SHP77 (cell line): ENCODE measurements around the gene PCSK4.
"Not testable (repeated sequence)": the region's sequence is repeated elsewhere in the genome, so short reads cannot be mapped to it uniquely, and the experiment has no call there.

ENCODE experiments used
- DNase-seq, 2 experiments: peaks; one replicate each; lab custom pipeline; 2025; lab: John Stamatoyannopoulos, UW

Gene PCSK4

GRCh38 chr19:1490311-1491113, at the start of gene PCSK4:
TSS of gene PCSK4 (minus strand) at chr19:1490350. CDS start at chr19:1490346, 4 bp downstream.
- DNase-seq: peak; percentile 93 to 96

DNA sequence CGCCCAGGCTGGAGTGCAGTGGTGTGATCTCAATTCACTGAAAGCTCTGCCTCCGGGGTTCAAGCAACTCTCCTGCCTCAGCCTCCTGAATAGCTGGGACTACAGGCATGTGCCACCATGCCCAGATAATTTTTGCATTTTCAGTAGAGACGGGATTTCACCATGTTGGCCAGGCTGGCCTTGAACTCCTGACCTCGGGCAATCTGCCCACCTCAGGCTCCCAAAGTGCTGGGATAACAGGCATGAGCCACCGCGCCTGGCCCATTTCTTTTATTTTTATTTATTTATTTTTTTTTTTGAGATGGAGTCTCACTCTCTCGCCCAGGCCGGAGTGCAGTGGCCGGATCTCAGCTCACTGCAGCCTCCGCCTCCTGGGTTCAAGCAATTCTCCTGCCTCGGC, 49.6 kb upstream of the PCSK4 start:
- not testable (repeated sequence) for DNase-seq

DNA sequence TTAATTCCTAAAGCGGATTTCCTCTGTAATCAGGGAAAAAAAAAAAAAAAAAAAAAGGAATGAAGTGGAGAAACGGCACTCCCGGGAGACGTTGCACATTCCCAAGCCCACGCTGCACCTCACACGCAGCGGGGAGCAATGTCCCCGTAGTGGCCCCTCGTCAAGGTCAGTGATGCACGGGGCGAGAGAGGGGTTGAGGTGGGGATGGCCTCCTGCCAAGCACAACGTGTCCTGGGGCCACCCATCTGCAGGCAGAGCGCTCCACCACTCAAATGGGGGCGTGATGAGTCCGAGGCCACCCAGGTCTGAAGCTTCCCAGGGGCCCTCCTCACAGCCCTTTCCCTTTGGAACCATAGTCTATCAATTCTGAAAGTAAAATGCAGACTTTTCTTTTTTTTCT, 48.8 kb upstream of the PCSK4 start:
- DNase-seq: no peak

GRCh38 chr19:1535699-1536098, 45.5 kb upstream of the PCSK4 start:
- not testable (repeated sequence) for DNase-seq

DNA sequence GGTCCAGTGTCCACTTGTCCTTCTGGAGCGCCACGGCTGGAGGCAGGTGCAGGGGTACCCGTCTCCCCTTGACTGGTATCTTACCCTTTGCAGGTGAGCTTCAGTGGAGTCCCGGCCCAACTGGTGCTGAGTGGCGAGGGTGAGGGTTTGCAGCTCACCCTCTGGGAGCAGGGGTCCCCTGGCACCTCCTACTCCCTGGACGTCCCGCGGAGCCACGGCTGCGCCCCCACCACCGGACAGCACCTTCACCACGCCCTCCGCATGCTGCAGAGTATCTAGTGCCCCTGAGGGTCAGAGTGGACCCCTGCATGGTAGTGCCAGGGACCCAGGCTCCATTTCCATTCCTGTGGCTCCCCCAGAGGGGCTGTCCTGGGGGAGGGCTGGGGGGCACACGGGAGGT, 44.8 kb upstream of the PCSK4 start:
- no peak for DNase-seq

DNA sequence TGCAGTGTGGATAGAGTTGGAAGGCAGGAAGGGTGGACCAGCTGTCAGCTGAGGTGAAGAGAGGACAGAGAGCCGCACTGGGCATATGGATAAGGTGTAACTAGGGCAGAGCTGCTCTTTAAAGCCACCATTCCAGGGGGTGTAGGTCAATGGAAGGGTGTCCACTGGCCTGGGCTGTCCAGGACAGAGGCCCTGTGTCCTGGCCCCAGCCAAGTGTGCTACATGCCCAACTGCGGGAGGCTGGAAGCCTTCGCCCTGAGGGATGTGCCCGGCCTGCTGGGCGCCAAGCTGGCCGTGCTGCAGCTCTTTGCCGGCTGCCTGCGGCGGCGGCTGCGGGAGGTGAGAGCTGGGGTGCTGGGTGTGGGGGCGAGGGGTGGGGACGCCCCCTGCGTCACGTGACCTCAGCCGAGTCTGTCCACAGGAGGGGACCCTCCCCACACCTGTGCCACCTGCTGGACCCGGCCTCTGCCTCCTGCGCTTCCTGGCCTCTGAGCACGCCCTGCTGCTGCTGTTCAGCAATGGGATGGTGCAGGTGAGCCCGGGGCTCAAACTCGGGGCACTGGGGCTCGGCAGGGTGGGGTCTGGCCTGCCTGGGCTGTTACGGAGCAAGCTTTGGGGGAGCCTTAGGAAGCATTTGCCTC, 43.5 kb upstream of the PCSK4 start:
- DNase-seq: no peak

- DNase-seq: no peak
Observed at GRCh38 chr19:1532003-1532402, 41.9 kb upstream of the PCSK4 start.

DNA sequence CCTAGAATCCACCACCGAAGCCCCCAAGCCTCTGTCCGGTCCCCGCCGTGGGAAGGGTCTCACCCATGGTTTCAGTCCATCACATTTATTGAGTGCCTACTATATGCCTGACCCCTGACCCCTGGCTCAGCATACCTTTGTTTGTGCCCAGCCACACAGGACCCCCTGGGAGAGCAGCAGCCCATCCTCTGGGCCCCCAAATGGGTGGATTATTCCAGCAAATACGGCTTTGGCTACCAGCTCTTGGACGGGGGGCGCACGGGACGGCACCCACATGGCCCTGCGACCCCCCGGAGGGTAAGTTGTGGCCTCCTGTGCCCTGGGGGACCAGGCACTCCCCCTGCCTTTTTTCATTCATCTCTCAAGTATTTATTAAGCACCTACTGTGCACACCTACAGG, 41.4 kb upstream of the PCSK4 start:
- no peak for DNase-seq

GRCh38 chr19:1530856-1531255, 40.7 kb upstream of the PCSK4 start:
- DNase-seq: not testable (repeated sequence)

- no peak for DNase-seq
Observed at GRCh38 chr19:1529430-1529816, 39.3 kb upstream of the PCSK4 start.

DNA sequence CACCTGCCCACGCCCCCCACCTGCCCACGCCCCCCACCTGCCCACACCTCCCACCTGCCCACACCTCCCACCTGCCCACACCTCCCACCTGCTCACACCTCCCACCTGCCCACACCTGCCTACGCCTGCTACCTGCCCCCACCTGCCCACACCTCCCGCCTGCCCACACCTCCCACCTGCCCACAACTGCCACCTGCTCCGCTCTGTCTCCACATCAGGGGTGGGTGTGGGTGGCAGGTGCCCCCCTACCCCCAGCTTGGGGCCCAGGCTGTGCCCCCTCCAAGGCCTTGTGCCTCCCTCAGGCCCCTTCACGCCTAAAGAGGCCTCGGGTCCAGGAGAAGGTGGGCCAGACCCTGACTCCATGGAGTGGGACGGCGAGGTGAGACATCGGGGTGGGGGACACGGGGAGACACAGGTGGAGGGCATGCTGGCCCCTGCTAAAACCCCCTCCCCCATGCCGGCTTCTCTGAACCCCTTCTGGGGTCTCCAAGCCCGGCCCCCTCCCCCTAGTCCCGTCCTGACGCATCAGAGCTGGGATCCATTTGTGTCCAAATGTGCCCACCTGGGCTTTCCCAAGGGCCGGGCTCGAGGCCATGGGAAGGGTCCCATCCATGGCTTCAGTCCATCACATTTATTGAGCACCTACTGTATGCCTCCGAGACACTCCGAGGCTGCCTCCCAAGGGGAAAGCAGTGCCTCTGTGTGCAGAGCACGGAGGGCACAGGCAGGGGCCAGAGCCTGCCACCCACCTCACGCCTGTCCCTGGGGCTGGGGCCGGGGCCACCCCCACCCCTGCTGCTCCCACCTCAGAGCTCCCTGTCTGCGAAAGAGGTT, 38.7 kb upstream of the PCSK4 start:
- no peak for DNase-seq

- no peak for DNase-seq
Observed at GRCh38 chr19:1527650-1528309, 37.6 kb upstream of the PCSK4 start.

DNA sequence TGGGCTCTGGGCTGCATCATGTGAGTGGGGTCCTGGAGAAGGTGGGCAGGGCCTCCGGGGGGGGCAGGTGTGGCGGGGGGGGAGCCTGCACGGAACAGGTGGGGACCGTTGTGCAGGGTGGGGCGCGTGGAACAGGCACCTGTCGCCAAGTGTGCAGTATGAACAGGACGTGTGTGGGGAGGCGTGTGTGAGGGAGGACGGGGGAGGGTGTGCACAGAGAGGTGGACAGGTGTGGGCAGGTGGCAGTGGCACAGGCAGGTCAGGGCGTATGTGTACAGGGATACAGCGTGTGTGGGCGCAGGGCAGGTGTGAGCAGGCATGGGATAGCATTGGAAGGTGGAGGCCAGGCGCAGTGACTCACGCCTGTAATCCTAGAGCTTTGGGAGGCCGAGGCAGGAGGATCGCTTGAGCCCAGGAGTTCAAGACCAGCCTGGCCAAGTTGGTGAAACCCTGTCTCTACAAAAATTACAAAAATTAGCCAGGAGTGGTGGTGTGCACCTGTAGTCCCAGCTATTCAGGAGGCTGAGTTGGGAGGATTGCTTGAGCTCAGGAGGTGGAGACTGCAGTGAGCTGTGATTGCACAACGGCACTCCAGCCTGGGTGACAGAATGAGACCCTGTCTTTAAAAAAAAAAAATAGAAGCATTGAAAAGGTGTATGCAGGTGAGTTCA, 37.0 kb upstream of the PCSK4 start:
- no peak for DNase-seq

DNA sequence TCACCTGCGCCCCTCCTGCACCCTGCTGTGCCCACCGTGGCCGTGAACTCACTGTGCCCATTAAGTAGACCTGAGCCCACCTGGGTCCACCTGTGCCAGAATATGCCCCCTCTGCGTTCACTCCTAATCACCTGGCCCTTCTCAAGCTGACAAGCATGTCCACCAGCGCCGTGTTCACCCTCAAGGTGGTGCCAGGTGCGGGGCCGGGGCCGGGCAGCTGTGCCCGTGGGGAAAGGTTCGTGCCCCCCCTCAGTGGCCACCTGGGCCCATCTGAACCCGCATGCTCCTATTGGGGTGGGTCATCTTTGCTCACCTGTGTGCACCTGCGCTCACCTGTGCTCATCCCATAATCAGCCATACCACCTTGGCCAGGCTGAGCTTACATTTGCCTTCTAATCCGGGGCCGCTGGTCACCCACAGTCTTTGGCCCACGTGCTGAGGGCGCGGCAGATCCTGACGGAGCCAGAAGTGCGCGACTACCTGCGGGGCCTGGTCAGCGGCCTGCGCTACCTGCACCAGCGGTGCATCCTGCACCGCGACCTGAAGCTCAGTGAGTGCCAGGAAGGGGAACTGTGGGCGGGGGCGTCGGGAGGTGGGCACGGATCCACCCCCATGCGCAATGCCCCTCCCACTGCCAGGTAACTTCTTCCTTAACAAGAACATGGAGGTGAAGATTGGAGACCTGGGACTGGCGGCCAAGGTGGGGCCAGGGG, 36.1 kb upstream of the PCSK4 start:
- DNase-seq: no peak

- no peak for DNase-seq
Observed at GRCh38 chr19:1525343-1525742, 35.2 kb upstream of the PCSK4 start.

DNA sequence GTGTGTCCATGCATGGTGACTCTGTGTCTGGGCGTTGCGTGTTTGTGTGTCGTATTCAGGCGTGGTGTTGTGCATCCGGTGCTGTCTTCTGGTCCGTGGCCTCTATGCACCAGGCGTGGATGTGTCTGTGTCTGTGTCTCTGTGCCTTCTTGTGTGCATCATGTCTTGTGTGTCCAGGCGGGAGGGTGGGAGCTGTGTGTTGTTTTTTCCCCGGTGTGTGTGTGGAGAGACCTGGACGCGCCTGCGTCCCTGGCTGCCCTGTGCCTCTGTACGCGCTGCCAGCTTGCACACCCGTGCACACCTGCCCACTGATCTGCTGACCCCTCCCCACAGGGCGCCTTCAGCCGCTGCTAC, 34.8 kb upstream of the PCSK4 start:
- DNase-seq: no peak

- no peak for DNase-seq
Observed at GRCh38 chr19:1524287-1524971, 34.3 kb upstream of the PCSK4 start.

GRCh38 chr19:1523412-1524286, 33.5 kb upstream of the PCSK4 start, which contains the start of gene PLK5:
TSS of gene PLK5 (plus strand) at chr19:1524077. CDS start at chr19:1526997, 2,920 bp downstream.
- DNase-seq: no peak

GRCh38 chr19:1522838-1523237, 32.7 kb upstream of the PCSK4 start:
- DNase-seq: no peak
